Gastrocnemius medialis (tissue), 4 donors: ENCODE measurements around the gene NRN1. TPM values are rescaled to one million over a fixed set of nuclear protein-coding genes. Genes with fewer than 3 reads are reported as not detected.
A peak's percentile ranks its signal among the peaks of the same experiment; 100 is the strongest.

Experiments used
- ATAC-seq, 2 donors: fragments of 150-250 bp; one replicate each; pipeline ENCODE4 v1.9.1; 2016
- DNase-seq, 2 donors: peaks; one replicate each; pipeline ENCODE4 v3.0.0-alpha.2; 2019
- H3K27ac ChIP-seq, 4 donors: fragments of 200-600 bp; sonication (generic); 1 replicate in 1 of 4; 2 replicates in 3 of 4; pipeline ENCODE4 v1.5.1; 2016 to 2018; ENCODE audit warnings: mild to moderate bottlenecking in 2 of 4, moderate library complexity in 1 of 4
- H3K27me3 ChIP-seq, 3 donors: fragments of 200-600 bp; sonication (generic) in 2 of 3; 1 replicate in 1 of 3; 2 replicates in 2 of 3; pipeline versions ENCODE4 v1.5.1 to v1.6.0; 2016 to 2019; ENCODE audit warnings: mild to moderate bottlenecking in 1 of 3, moderate library complexity in 1 of 3
- H3K36me3 ChIP-seq, 2 donors: fragments of 200-600 bp; sonication (generic) in 1 of 2; one replicate each; pipeline ENCODE4 v1.5.1; 2017 to 2018
- H3K4me1 ChIP-seq, 2 donors: fragments of 200-600 bp; sonication (generic) in 1 of 2; one replicate each; pipeline ENCODE4 v1.5.1; 2016 to 2017; ENCODE audit warnings: mild to moderate bottlenecking in 2 of 2
- H3K4me3 ChIP-seq, 4 donors: fragments of 200-600 bp; sonication (generic) in 3 of 4; 1 replicate in 1 of 4; 2 replicates in 3 of 4; pipeline ENCODE4 v1.5.1; 2016 to 2019; ENCODE audit warnings: mild to moderate bottlenecking in 2 of 4
- H3K9me3 ChIP-seq, 3 donors: fragments of 200-600 bp; sonication (generic) in 2 of 3; 1 replicate in 1 of 3; 2 replicates in 2 of 3; pipeline ENCODE4 v1.5.1; 2016 to 2019
- POLR2A ChIP-seq, 2 donors: fragments of 450-650 bp; IDR thresholded peaks; one replicate each; pipeline ENCODE4 v1.6.1; 2017; ENCODE audit warnings: antibody characterized with exemption in 2 of 2, mild to moderate bottlenecking in 2 of 2, moderate library complexity in 2 of 2
- in situ Hi-C, 4 donors: fragments of 200-750 bp; cut with MboI; loops; one replicate each; pipeline versions ENCODE4 v1.15.0 to v1.8.0; 2017; ENCODE audit warnings: low sequenced_read_pairs in 4 of 4
- intact Hi-C: fragments of 100-400 bp; cut with DNase I; formaldehyde crosslinking; loops from one replicate; pipeline ENCODE4 v1.15.1; 2023; ENCODE audit warnings: low total_unique reads
- total RNA-seq, 4 donors: library from RNA; depleted of rRNA; stranded (reverse); fragments of >200 nt; gene quantifications; one replicate each; pipeline versions ENCODE4 v1.1.0 to v1.2.3, GENCODE V29; 2016
- TF ChIP-seq, protein P1 (sequence below), 5 experiments: fragments of 450-650 bp in 3 of 5; fragments of 200-600 bp in 2 of 5; sonication (generic) in 2 of 5; IDR thresholded peaks in 4 of 5; conservative IDR thresholded peaks in 1 of 5; 1 replicate in 4 of 5; 2 replicates in 1 of 5; pipeline ENCODE4 v1.5.1; 2016 to 2019; ENCODE audit warnings: antibody characterized with exemption in 5 of 5, mild to moderate bottlenecking in 3 of 5, moderate library complexity in 3 of 5

Gene NRN1
- total RNA-seq, 4 donors from 2014 or later = 6.4 to 9.9 (median 6.8) TPM

DNA sequence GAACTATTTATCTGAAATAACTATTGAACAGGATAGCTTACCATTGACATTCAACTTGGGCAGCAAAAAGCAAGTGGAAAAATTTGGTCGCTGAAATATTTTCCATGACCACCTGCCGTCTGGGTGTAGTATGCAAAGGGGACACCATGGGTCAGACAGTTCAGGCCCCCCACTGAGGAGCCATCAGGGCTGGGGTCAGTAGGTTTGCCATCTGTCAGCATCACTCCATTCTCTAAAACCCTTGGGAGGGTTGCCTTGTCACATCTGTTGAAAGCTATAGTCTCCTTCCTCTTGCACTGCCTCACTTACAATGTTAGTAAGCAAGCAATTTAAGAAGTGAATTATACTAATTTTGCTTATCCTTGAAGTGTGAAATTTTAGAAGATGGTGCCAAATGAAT is 44.9 kb downstream of the NRN1 start:
- DNase-seq = no peak
- intact Hi-C loops = no loop called here
- Histone ChIP-seq H3K4me1 (no peaks in the 10 kb centered on the region), H3K36me3 (no peaks in the 10 kb centered on the region), H3K27ac (no peak overlapping the region), H3K27me3 (no peaks in the 10 kb centered on the region), H3K4me3 (no peak overlapping the region), H3K9me3 (no peaks in the 10 kb centered on the region)
- ATAC-seq = no peak
- in situ Hi-C loops = no loop called here
- TF ChIP-seq, protein P1, sequence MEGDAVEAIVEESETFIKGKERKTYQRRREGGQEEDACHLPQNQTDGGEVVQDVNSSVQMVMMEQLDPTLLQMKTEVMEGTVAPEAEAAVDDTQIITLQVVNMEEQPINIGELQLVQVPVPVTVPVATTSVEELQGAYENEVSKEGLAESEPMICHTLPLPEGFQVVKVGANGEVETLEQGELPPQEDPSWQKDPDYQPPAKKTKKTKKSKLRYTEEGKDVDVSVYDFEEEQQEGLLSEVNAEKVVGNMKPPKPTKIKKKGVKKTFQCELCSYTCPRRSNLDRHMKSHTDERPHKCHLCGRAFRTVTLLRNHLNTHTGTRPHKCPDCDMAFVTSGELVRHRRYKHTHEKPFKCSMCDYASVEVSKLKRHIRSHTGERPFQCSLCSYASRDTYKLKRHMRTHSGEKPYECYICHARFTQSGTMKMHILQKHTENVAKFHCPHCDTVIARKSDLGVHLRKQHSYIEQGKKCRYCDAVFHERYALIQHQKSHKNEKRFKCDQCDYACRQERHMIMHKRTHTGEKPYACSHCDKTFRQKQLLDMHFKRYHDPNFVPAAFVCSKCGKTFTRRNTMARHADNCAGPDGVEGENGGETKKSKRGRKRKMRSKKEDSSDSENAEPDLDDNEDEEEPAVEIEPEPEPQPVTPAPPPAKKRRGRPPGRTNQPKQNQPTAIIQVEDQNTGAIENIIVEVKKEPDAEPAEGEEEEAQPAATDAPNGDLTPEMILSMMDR (IDR thresholded peaks at IDR 0.05 in 4 of 5, conservative IDR thresholded peaks at IDR 0.05 in 1 of 5) = no peak
- no peak for TF ChIP-seq POLR2A (IDR thresholded peaks at IDR 0.05)

DNA sequence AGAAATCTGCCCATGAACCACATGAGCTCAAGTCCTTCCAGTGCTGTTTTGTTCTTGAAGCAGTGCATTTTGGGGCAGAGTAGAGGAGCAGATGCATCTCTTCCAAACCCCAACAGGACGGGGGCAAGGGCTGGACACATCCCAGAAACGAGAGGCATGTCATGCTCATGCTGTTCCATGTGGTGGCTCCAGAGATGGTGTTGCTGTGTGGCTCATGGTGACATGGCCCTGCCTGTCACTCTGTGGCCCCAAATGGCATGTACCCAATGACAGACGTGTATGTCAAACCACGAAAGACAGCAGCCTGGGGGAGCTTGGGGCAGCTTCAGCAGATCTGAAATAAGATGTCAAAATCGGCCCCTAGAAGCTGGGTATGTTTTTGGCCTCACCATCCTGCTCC is 46.3 kb downstream of the NRN1 start:
- H3K36me3 ChIP-seq = no peaks in the 10 kb centered on the region
- H3K4me1 ChIP-seq = no peaks in the 10 kb centered on the region
- TF ChIP-seq, protein P1 (IDR thresholded peaks at IDR 0.05 in 4 of 5, conservative IDR thresholded peaks at IDR 0.05 in 1 of 5) = no peak
- no peak for TF ChIP-seq POLR2A (IDR thresholded peaks at IDR 0.05)
- no peak overlapping the region for H3K27ac ChIP-seq
- no peak for ATAC-seq
- intact Hi-C loops = no loop called here
- no peaks in the 10 kb centered on the region for H3K27me3 ChIP-seq
- in situ Hi-C loops = no loop called here
- no peaks in the 10 kb centered on the region for H3K9me3 ChIP-seq
- H3K4me3 ChIP-seq = no peak overlapping the region
- no peak for DNase-seq

DNA sequence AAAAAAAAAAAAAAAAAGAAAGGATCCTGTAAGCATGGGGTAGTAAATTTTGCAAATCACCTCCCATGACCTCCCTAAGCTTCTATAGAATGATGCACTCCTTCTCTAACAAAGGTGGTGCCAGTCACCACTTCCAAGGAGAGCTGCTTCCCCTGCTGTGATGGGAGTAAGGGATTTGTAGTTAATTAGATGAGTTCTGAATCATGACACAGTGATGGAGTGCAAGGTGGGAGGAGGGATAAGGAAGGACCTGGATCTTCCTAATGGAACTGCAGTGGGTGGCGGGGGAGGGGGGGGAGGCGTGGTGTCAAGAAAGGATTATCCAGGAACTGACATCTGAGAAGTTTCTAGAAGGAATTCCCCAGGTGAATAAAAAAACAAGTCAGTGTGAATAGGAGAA is 47.8 kb downstream of the NRN1 start:
- DNase-seq = no peak
- Histone ChIP-seq H3K4me1 (no peaks in the 10 kb centered on the region), H3K4me3 (no peak overlapping the region), H3K27me3 (no peaks in the 10 kb centered on the region), H3K36me3 (no peaks in the 10 kb centered on the region), H3K27ac (no peak overlapping the region), H3K9me3 (no peaks in the 10 kb centered on the region)
- in situ Hi-C loops (no loop called here), intact Hi-C loops (no loop called here)
- no peak for TF ChIP-seq POLR2A (IDR thresholded peaks at IDR 0.05)
- TF ChIP-seq, protein P1 (IDR thresholded peaks at IDR 0.05 in 4 of 5, conservative IDR thresholded peaks at IDR 0.05 in 1 of 5) = no peak
- no peak for ATAC-seq

DNA sequence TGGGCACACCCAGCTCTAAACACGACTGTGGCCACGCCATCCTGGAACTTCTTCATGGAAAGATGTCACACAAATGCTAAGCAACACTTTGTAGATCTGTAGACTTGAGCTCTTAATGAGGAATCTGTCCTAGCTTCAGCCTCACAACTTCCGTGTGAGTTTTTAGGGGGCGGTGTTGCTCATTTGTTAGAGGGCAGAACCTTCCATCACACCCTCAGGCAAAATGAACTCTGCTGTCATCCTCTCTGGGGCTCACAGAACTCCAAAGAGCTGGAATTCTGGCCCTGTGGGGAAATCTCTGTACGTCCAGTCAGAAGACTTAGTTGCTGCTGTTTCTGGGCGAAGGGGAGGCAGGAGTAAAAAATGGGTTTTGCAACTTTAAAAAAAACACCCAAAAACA is 49.8 kb downstream of the NRN1 start:
- no peak for TF ChIP-seq POLR2A (IDR thresholded peaks at IDR 0.05)
- TF ChIP-seq, protein P1 (IDR thresholded peaks at IDR 0.05 in 4 of 5, conservative IDR thresholded peaks at IDR 0.05 in 1 of 5) = no peak
- in situ Hi-C loops = no loop called here
- no peaks in the 10 kb centered on the region for H3K9me3 ChIP-seq
- no peak for DNase-seq
- no peak for ATAC-seq
- intact Hi-C loops = no loop called here
- H3K27me3 ChIP-seq = no peaks in the 10 kb centered on the region
- no peaks in the 10 kb centered on the region for H3K4me1 ChIP-seq
- H3K36me3 ChIP-seq = no peaks in the 10 kb centered on the region
- H3K4me3 ChIP-seq = no peak overlapping the region
- H3K27ac ChIP-seq = no peak overlapping the region

DNA sequence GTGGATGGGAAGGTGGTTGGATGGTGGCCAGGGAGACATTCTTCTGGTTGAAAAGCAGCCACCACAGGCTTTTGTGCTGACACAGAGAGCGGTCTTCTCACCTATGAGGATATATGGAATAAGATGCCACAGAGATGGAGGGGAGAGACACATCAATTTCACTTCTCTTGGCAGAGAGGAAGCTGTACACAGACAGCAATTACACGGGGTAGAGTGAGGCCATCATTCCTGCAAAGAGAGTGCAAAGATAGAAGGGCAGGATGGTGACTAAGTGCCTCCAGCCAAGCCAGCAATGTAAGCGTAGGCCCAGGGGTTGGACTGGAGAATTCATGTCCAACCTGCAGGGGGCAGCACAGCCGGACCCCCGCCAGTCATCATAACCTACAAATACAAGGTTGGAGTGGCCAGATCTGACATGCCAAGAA is 56.4 kb downstream of the NRN1 start:
- DNase-seq = no peak
- TF ChIP-seq POLR2A (IDR thresholded peaks at IDR 0.05) = no peak
- TF ChIP-seq, protein P1 (IDR thresholded peaks at IDR 0.05 in 4 of 5, conservative IDR thresholded peaks at IDR 0.05 in 1 of 5) = peak in 2 of 5 experiments; percentile 31 to 42
- Histone ChIP-seq H3K4me3 (no peak overlapping the region), H3K4me1 (no peaks in the 10 kb centered on the region), H3K36me3 (no peaks in the 10 kb centered on the region), H3K9me3 (no peaks in the 10 kb centered on the region), H3K27me3 (no peaks in the 10 kb centered on the region), H3K27ac (no peak overlapping the region)
- intact Hi-C loops = no loop called here
- no peak for ATAC-seq
- in situ Hi-C loops = no loop called here
